Stomach (tissue), 9 donors: ENCODE results near the gene SP1. TPM values are rescaled to one million over a fixed set of nuclear protein-coding genes. Genes with fewer than 3 reads are reported as not detected.

Source experiments
- DNase-seq, 2 donors: peaks; one replicate each; pipeline versions ENCODE4 v3.0.0 to v3.0.0-alpha.2; 2013 to 2019
- H3K27ac ChIP-seq, 5 donors: fragments of 200-600 bp in 4 of 5; sonication (generic) in 4 of 5; one replicate each; pipeline ENCODE4 v1.5.1; 2013 to 2019; ENCODE audit warnings: mild to moderate bottlenecking in 1 of 5, moderate library complexity in 1 of 5
- H3K27me3 ChIP-seq, 3 donors: fragments of 200-600 bp; sonication (generic); one replicate each; pipeline ENCODE4 v1.5.1; 2017 to 2019; ENCODE audit warnings: mixed run types in 1 of 3
- H3K36me3 ChIP-seq, 4 donors: fragments of 200-600 bp; sonication (generic); 1 replicate in 3 of 4; 2 replicates in 1 of 4; pipeline ENCODE4 v1.5.1; 2016 to 2019
- H3K4me1 ChIP-seq, 4 donors: fragments of 200-600 bp; sonication (generic); one replicate each; pipeline ENCODE4 v1.5.1; 2016 to 2019
- H3K4me3 ChIP-seq, 4 donors: fragments of 200-600 bp; sonication (generic) in 3 of 4; one replicate each; pipeline ENCODE4 v1.5.1; 2016 to 2019; ENCODE audit warnings: mild to moderate bottlenecking in 1 of 4
- H3K9me3 ChIP-seq, 4 donors: fragments of 200-600 bp; sonication (generic); one replicate each; pipeline ENCODE4 v1.5.1; 2016 to 2019
- CTCF ChIP-seq, 7 experiments: fragments of 450-650 bp in 4 of 7; fragments of 200-600 bp in 3 of 7; sonication (generic) in 3 of 7; IDR thresholded peaks; one replicate each; pipeline ENCODE4 v1.5.1; 2016 to 2019; ENCODE audit warnings: antibody characterized with exemption in 7 of 7, control low read depth in 2 of 7, mild to moderate bottlenecking in 1 of 7
- EP300 ChIP-seq: sonication (generic); formaldehyde crosslinking; IDR thresholded peaks from one replicate; pipeline ENCODE4 v1.6.1; 2017; ENCODE audit warnings: antibody characterized with exemption
- POLR2A ChIP-seq, 4 donors: fragments of 450-650 bp; IDR thresholded peaks; one replicate each; pipeline ENCODE4 v1.6.1; 2016; ENCODE audit warnings: antibody characterized with exemption in 4 of 4, control low read depth in 2 of 4, mild to moderate bottlenecking in 1 of 4, moderate library complexity in 1 of 4
- POLR2AphosphoS5 ChIP-seq, 3 donors: sonication (generic); formaldehyde crosslinking; IDR thresholded peaks; one replicate each; pipeline ENCODE4 v1.6.1; 2016; ENCODE audit warnings: antibody characterized with exemption in 3 of 3
- WGBS, 5 donors: extraction: QIAGEN DNeasy Blood & Tissue Kit in 3 of 5; methylation state at CpG; one replicate each; pipeline versions ENCODE4 v1.1.5 to v1.1.7; 2013 to 2018; 5-methylcytosine and 5-hydroxymethylcytosine counted together
- intact Hi-C: fragments of 100-400 bp; cut with DNase I; formaldehyde crosslinking; loops from one replicate; pipeline ENCODE4 v1.15.1; 2023; ENCODE audit warnings: low total_unique reads
- polyA plus RNA-seq, 3 donors: library from polyadenylated mRNA; stranded (reverse); fragments of 200-250 nt; gene quantifications; one replicate each; pipeline ENCODE4 v1.2.3, GENCODE V29; 2013
- total RNA-seq, 5 donors: library from RNA; depleted of rRNA; stranded (reverse); fragments of >200 nt; gene quantifications; one replicate each; pipeline versions ENCODE4 v1.1.0 to v1.2.3, GENCODE V29; 2014 to 2016
- donor health status: healthy with polysubstance abuse.
- donor health status: Bipolar disorder and iron deficiency.
- donor health status: healthy.

The SP1 gene
- total and polyA plus RNA-seq, 8 donors, result 10.2 to 142 (median 22.4) TPM

GRCh38 chr12:53425515-53426150 is 45.7 kb downstream of the SP1 start:
- Histone ChIP-seq H3K9me3 (no peaks in the 10 kb centered on the region), H3K27me3 (no peaks in the 10 kb centered on the region), H3K27ac (no peak overlapping the region), H3K4me1 (peaks cover 8 to 13% (median 8%) of the 10 kb centered on the region in 4 donors), H3K4me3 (no peak overlapping the region), H3K36me3 (no peaks in the 10 kb centered on the region)
- TF ChIP-seq POLR2AphosphoS5 (IDR thresholded peaks at IDR 0.05), result no peak
- no peak for TF ChIP-seq EP300
- TF ChIP-seq CTCF (IDR thresholded peaks at IDR 0.05), result no peak
- no peak for TF ChIP-seq POLR2A (IDR thresholded peaks at IDR 0.05)
- intact Hi-C loops, result no loop called here
- peak in 1 of 2 donors; percentile 38 for DNase-seq
- WGBS, 5 donors, result 51 to 67% (median 63%) methylated on average over 8 to 11 of the region's 11 CpGs

GRCh38 chr12:53427905-53428594 is 48.1 kb downstream of the SP1 start:
- no peak for DNase-seq
- no peak for TF ChIP-seq CTCF (IDR thresholded peaks at IDR 0.05)
- no peak for TF ChIP-seq EP300
- no peak for TF ChIP-seq POLR2A (IDR thresholded peaks at IDR 0.05)
- no peak for TF ChIP-seq POLR2AphosphoS5 (IDR thresholded peaks at IDR 0.05)
- Histone ChIP-seq H3K4me1 (no peaks in the 10 kb centered on the region), H3K36me3 (no peaks in the 10 kb centered on the region), H3K9me3 (no peaks in the 10 kb centered on the region), H3K27me3 (no peaks in the 10 kb centered on the region), H3K27ac (no peak overlapping the region), H3K4me3 (no peak overlapping the region)
- 65 to 75% (median 71%) methylated on average over 7 of the region's 7 CpGs for WGBS, 5 donors
- intact Hi-C loops, result no loop called here

GRCh38 chr12:53428741-53429140 is 48.8 kb downstream of the SP1 start:
- Histone ChIP-seq H3K9me3 (no peaks in the 10 kb centered on the region), H3K4me1 (no peaks in the 10 kb centered on the region), H3K36me3 (no peaks in the 10 kb centered on the region), H3K27me3 (no peaks in the 10 kb centered on the region), H3K4me3 (no peak overlapping the region), H3K27ac (no peak overlapping the region)
- WGBS, 5 donors, result 88 to 96% (median 96%) methylated on average over 7 of the region's 7 CpGs
- no peak for DNase-seq
- intact Hi-C loops, result no loop called here
- no peak for TF ChIP-seq POLR2A (IDR thresholded peaks at IDR 0.05)

GRCh38 chr12:53430116-53430515 is 50.1 kb downstream of the SP1 start:
- WGBS, 5 donors, result 83 to 92% (median 90%) methylated on average over 3 to 5 of the region's 5 CpGs

More at GRCh38 chr12:53430116-53430515, 50.1 kb downstream of the SP1 start:
- TF ChIP-seq CTCF (IDR thresholded peaks at IDR 0.05), result no peak
- TF ChIP-seq POLR2AphosphoS5 (IDR thresholded peaks at IDR 0.05), result no peak
- Histone ChIP-seq H3K9me3 (no peaks in the 10 kb centered on the region), H3K36me3 (no peaks in the 10 kb centered on the region), H3K4me3 (no peak overlapping the region), H3K27ac (no peak overlapping the region), H3K27me3 (no peaks in the 10 kb centered on the region), H3K4me1 (no peaks in the 10 kb centered on the region)
- intact Hi-C loops, result no loop called here
- DNase-seq, result no peak
